Activated naive CD8-positive, alpha-beta T cell treated with anti-CD3 and anti-CD28 coated beads, Interleukin-2, amount 50 U/mL, for 24 hours (primary cell): ENCODE data around the gene RPP30.
"Not testable (repeated sequence)": the region's sequence is repeated elsewhere in the genome, so short reads cannot be mapped to it uniquely, and the experiment has no call there.

ENCODE experiments used
- ATAC-seq: fragments of 150-1000 bp; cut with Tn5 transposase; one replicate; pipeline ENCODE4 v1.10.0; 2021
- DNase-seq: peaks from one replicate; pipeline ENCODE4 v3.0.0; 2021
- H3K27ac Mint-ChIP-seq: one replicate; pipeline ENCODE4 v1.8.0; 2021; ENCODE audit warnings: mild to moderate bottlenecking, mixed read lengths
- H3K27me3 Mint-ChIP-seq: one replicate; pipeline ENCODE4 v1.8.0; 2021; ENCODE audit warnings: mixed read lengths
- H3K36me3 Mint-ChIP-seq: one replicate; pipeline ENCODE4 v1.8.0; 2021; ENCODE audit warnings: low read depth, mixed read lengths
- H3K4me1 Mint-ChIP-seq: one replicate; pipeline ENCODE4 v1.8.0; 2021; ENCODE audit warnings: mixed read lengths
- H3K4me3 Mint-ChIP-seq: one replicate; pipeline ENCODE4 v1.8.0; 2021; ENCODE audit warnings: mild to moderate bottlenecking, moderate library complexity, mixed read lengths
- H3K9me3 Mint-ChIP-seq: one replicate; pipeline ENCODE4 v1.8.0; 2021; ENCODE audit warnings: mixed read lengths

RPP30 gene

DNA sequence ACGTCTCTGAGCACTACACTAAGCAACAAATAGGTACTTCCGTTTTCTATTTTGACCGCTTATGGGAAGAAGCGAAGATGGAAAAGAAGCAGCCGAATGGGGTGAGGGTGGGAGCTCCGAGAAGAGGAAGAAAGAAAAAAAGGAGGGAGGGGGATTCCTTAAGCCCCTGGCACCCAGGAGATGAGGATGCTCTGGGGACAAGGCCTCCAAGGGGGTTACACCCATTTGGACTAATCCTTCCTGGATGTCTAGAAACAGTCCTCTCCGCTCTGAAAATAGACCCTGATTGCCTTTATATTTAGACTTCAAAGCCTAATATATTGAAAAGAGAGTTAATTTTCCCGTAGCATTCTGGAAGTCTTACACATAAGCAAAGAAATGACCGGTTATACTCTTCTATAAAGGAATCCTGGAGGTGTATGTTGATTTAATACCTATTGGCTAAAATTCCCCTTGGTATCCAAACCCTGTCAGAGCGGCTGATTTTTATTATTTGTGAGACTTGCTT lies 13.3 kb upstream of the RPP30 start:
- H3K36me3 Mint-ChIP-seq = no peaks in the 10 kb centered on the region
- DNase-seq (no peak), ATAC-seq (no peak)
- H3K4me1 Mint-ChIP-seq = peaks cover 16% of the 10 kb centered on the region
- no peaks in the 10 kb centered on the region for H3K9me3 Mint-ChIP-seq
- peak overlapping the region; percentile 5 for H3K27ac Mint-ChIP-seq
- H3K4me3 Mint-ChIP-seq = peak overlapping the region; percentile 73
- peaks cover 63% of the 10 kb centered on the region for H3K27me3 Mint-ChIP-seq

DNA sequence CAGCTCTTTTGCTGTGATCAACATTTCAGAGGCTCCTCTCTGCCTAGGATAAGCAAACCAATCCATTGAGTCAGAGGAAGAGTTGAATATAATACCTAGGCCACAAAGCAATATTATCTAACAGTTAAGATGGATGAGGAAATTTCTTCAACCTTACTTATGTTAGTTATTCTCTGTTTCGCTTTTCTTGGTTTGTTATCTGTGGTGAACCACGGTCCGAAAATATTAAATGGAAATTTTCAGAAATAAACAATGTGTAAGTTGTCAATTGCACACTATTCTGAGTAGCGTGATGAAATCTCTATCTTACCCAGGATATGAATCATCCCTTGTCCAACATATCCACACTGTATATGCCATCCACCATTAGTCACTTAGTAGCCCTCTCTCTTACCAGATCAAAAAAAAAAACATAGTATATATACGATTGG lies 12.4 kb upstream of the RPP30 start:
- Mint-ChIP-seq H3K36me3 (no peaks in the 10 kb centered on the region), H3K9me3 (no peaks in the 10 kb centered on the region), H3K4me3 (no peak overlapping the region), H3K27ac (no peak overlapping the region), H3K27me3 (peaks cover 62% of the 10 kb centered on the region), H3K4me1 (peaks cover 16% of the 10 kb centered on the region)
- ATAC-seq (peak; percentile 63), DNase-seq (no peak)

DNA sequence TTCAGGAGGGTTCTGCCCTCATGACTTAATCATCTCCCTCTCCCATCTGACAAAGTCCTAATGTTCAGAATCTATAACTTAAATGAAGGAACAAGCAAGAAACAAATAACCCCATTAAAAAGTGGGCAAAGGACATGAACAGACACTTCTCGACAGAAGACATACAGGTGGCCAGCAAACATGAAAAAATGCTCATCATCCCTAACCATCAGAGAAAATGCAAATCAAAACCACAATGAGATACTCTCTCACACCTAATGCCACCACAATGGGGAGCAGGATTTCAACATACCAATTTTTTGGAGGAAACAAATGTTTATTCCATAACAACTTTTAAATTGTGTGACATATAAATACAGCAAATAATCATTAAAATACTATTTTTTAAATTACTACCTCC lies 11.0 kb upstream of the RPP30 start:
- Mint-ChIP-seq H3K9me3 (no peaks in the 10 kb centered on the region), H3K27me3 (peaks cover 53% of the 10 kb centered on the region), H3K4me3 (no peak overlapping the region), H3K27ac (no peak overlapping the region), H3K4me1 (peaks cover 16% of the 10 kb centered on the region), H3K36me3 (no peaks in the 10 kb centered on the region)
- ATAC-seq = no peak
- no peak for DNase-seq

DNA sequence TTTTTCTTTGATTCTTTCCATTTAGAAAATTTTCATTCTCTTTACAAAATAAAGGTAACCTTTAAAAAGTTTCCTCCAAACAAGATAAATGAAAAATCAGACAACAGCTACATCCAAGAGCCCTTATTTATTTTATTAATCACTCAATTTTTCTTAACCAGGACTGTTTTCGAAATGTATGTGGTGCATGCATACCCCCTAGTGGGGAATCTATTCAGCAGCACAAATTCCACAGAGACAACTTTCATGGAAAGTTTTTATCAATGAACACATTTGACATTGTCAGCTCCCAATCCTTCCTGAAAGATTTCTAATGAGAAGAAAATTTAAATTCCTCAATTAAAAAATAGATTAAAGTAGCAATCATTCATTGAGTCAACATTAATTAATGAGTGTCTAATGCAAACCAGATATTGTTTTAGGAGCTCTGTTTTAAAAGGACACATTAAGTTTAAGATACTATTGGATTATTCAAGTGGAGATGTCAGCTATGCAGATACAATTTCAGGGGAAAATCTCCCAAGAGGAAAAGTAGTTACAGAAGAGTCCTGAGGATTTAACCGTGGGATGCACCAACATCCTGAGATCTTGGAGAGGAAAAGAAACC lies 8.8 kb upstream of the RPP30 start:
- ATAC-seq (no peak), DNase-seq (no peak)
- peaks cover 51% of the 10 kb centered on the region for H3K27me3 Mint-ChIP-seq
- no peak overlapping the region for H3K27ac Mint-ChIP-seq
- H3K36me3 Mint-ChIP-seq = no peaks in the 10 kb centered on the region
- peaks cover 10% of the 10 kb centered on the region for H3K4me1 Mint-ChIP-seq
- no peak overlapping the region for H3K4me3 Mint-ChIP-seq
- no peaks in the 10 kb centered on the region for H3K9me3 Mint-ChIP-seq

DNA sequence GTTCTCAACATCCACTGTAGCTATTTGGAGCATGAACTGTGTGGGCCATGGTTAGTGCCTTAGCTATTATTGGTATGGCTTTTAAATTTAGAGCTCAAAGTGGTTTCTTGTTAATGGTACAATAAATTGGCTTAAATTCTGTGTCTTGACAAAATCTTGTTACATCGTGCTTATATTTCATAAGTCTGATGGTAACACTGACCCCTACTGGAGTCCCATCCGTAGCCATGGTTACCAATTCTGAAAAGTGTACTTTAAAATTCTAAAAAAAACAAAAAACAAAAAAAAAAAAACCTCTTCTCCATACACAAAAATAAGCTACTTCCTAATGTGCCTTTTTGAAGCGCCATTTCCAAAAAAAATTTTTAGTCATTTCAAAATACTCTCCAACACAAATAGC lies 6.4 kb upstream of the RPP30 start:
- peaks cover 51% of the 10 kb centered on the region for H3K27me3 Mint-ChIP-seq

DNA sequence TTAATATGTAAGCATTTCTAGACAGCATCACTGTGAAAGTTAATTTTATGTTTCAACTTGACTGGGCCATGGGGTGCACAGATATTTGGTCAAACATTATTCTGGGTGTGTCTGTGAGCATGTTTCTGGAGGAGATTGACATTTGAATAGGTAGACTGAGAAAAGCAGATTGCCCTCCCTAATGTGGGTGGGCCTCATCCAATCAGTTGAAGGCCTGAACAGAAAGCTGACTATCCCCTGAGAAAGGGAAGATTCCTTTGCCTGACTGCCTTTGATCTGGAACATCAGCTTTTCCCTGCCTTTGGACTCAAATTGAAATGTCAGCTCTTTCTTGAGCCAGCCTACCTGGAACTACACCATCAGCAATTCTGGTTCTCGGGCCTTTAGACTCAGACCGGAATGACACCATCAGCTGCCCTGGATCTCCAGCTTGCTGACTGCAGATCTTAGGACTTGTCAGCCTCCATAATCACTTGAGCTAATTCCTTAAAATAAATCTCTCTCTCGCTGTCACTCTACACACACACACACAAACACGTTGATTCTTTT lies 5.7 kb upstream of the RPP30 start:
- ATAC-seq = no peak
- H3K27me3 Mint-ChIP-seq = peaks cover 53% of the 10 kb centered on the region

More for the DNA sequence above, 6.4 kb upstream of the RPP30 start:
- H3K27ac Mint-ChIP-seq = no peak overlapping the region
- ATAC-seq = no peak
- no peaks in the 10 kb centered on the region for H3K36me3 Mint-ChIP-seq
- DNase-seq = no peak
- no peaks in the 10 kb centered on the region for H3K4me1 Mint-ChIP-seq
- H3K4me3 Mint-ChIP-seq = no peak overlapping the region
- no peaks in the 10 kb centered on the region for H3K9me3 Mint-ChIP-seq

DNA sequence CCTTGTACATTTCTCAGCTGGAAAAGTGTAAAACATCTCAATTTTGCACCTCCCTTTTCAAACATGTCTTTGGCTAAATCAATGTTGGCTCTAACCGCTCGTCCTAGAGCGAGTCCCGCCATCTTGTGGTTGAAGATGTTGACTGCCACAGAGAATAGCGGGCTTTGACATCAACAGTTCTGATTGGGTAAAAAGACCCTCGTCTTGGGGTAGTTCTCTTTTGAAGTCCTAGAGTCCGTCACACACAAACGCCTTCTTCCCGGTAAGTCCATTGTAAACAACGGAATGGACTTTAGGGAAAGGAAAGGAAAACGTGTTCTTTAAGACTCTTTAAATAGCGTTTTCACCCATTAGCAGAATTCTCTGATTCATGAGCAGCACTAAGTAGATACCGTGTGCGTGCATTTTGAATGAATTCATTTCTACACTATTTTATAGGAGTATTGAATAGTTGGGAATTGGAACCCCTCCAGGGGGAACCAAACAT lies 452 bp upstream of the RPP30 start:
- Mint-ChIP-seq H3K27ac (peak overlapping the region; percentile 87), H3K36me3 (peaks cover 15% of the 10 kb centered on the region), H3K27me3 (peaks cover 35% of the 10 kb centered on the region), H3K4me1 (peaks cover 32% of the 10 kb centered on the region), H3K9me3 (no peaks in the 10 kb centered on the region), H3K4me3 (peak overlapping the region; percentile 93)
- ATAC-seq (peak; percentile 67), DNase-seq (peak; percentile 34)

More for the DNA sequence above, 5.7 kb upstream of the RPP30 start:
- peaks cover 4% of the 10 kb centered on the region for H3K4me1 Mint-ChIP-seq
- no peaks in the 10 kb centered on the region for H3K9me3 Mint-ChIP-seq
- H3K36me3 Mint-ChIP-seq = no peaks in the 10 kb centered on the region
- DNase-seq = no peak
- H3K27ac Mint-ChIP-seq = no peak overlapping the region
- H3K4me3 Mint-ChIP-seq = no peak overlapping the region

DNA sequence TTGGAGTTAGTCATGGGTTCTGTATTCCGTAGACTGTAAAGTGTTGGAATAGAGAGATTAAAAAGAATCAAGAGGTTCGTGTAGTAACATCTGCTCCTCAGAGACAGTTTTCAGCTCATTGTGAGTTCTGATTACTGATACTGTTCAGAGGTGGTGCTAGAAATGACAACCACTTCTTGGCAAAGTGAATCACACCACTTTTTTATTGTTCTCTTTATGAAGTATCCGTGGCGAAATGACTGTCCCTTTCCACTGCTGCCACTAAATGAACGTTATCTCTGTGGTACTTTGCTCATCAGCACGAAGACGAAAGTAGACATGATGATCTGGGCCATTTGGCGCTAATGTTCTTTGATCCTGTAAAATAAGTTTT lies 860 bp downstream of the RPP30 start:
- peak overlapping the region; percentile 93 for H3K4me3 Mint-ChIP-seq
- ATAC-seq = peak; percentile 37
- DNase-seq = peak; percentile 15

DNA sequence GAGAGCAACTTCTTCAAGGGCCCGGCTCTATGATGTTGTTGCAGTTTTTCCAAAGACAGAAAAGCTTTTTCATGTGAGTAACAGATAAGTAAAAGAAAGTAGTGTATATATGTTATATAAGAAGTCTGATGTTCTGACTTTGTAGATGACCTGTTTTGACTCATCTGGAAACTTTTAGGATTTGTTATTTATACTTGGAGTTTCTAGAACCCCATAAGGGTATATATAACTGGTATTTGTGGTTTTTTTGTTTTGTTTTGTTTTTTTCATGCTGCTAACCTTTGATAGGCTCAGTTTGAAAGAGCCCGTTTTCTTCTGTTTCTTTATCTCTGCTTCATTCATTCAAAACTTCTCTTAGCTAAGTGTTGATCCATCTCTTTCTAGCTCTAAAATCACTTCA lies 7.3 kb downstream of the RPP30 start:
- Mint-ChIP-seq H3K27me3 (no peaks in the 10 kb centered on the region), H3K9me3 (no peaks in the 10 kb centered on the region), H3K27ac (no peak overlapping the region), H3K4me1 (peaks cover 6% of the 10 kb centered on the region), H3K36me3 (peaks cover 57% of the 10 kb centered on the region), H3K4me3 (no peak overlapping the region)
- no peak for DNase-seq
- no peak for ATAC-seq

More for the DNA sequence above, 860 bp downstream of the RPP30 start:
- Mint-ChIP-seq H3K36me3 (peaks cover 25% of the 10 kb centered on the region), H3K9me3 (no peaks in the 10 kb centered on the region), H3K4me1 (peaks cover 32% of the 10 kb centered on the region), H3K27me3 (peaks cover 23% of the 10 kb centered on the region), H3K27ac (peak overlapping the region; percentile 87)

DNA sequence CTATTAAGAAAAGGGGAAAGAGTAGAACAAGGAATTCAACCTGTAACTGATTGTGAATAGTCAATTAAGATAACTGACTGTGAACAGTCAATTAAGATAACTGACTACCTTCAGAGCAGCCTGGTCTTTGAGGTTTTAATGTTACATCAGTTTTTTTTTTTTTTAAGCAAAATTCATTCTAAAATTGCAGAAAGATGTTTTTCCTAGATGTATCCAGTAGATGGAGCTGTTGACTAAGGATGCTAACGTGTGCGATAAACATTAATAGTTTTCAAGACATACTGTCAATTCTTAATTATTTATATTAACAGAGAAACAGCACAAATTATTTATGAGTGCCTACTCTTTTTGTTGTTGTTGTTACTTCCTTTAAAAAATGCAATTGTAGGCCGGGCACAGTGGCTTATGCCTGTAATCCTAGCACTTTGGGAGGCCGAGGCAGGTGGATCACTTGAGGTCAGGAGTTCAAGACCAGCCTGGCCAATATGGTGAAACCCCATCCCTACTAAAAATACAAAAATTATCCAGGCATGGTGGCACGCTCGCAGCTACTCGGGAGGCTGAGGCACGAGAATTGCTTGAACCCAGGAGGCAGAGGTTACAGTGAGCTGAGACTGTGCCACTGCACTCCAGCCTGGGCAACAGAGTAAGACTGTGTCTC lies 8.4 kb downstream of the RPP30 start:
- not testable (repeated sequence) for ATAC-seq, H3K27me3 Mint-ChIP-seq, H3K4me1 Mint-ChIP-seq, H3K4me3 Mint-ChIP-seq, H3K9me3 Mint-ChIP-seq, H3K27ac Mint-ChIP-seq, DNase-seq
- peaks cover 57% of the 10 kb centered on the region for H3K36me3 Mint-ChIP-seq

DNA sequence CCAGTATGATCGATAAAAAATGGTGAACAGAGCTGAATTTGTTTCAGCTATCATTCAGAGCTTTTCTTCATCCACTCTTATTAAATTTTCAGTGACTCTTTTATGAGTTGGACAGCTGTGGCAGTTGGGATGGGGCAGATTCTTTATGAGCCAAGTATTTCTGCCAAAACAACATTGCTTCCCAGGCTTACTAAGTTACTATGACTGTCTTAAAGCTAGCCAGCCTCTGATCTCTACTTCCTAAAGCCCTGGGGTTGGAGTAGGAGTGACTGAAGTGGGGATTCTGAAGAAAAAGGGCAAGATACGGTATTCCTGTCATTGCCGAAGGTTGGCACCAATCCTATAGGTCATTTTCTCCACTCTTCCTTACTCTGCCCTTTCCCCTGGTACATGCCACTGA lies 12.7 kb downstream of the RPP30 start:
- Mint-ChIP-seq H3K36me3 (peaks cover 53% of the 10 kb centered on the region), H3K4me1 (no peaks in the 10 kb centered on the region), H3K27ac (no peak overlapping the region), H3K4me3 (no peak overlapping the region), H3K9me3 (no peaks in the 10 kb centered on the region), H3K27me3 (no peaks in the 10 kb centered on the region)
- ATAC-seq = no peak
- DNase-seq = no peak

DNA sequence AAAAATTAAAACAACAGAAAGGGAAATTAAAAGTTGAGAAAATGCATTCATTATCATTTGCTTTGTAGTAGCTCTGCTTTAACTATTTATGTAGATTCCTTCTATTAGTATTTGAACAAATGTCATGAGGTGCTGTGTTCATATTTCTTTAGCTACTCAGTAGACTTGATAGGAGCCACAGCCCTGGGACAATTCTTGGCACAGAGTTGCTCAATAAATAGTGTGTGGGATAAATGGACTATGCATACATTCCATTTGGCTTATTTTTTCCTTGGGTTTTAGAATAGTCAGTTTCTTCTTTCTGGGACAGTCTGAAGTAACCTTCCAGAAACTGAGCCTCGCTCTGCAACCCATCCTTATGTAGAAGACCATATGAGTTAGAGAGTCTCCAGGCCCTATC lies 13.4 kb downstream of the RPP30 start:
- no peaks in the 10 kb centered on the region for H3K9me3 Mint-ChIP-seq
- H3K4me1 Mint-ChIP-seq = no peaks in the 10 kb centered on the region
- ATAC-seq (no peak), DNase-seq (no peak)
- H3K27me3 Mint-ChIP-seq = no peaks in the 10 kb centered on the region
- H3K27ac Mint-ChIP-seq = no peak overlapping the region
- H3K36me3 Mint-ChIP-seq = peaks cover 53% of the 10 kb centered on the region
- no peak overlapping the region for H3K4me3 Mint-ChIP-seq

DNA sequence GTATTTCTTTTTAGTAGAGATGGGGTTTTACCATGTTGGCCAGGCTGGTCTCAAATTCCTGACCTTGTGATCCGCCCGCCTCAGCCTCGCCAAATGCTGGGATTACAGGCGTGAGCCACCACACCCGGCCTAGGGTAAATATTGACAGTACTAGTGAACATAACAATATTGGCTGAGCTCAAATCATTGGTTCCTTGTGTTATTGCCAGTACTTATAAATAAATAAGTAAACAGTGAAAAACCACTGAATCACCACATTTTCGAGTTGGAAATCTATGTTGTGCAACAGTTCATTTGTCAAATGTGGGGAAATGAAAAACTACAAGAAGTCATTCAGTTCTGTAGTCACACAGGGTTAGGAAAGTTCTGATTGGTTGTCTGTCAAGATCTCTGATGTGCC lies 15.8 kb downstream of the RPP30 start:
- no peaks in the 10 kb centered on the region for H3K9me3 Mint-ChIP-seq
- H3K27ac Mint-ChIP-seq = no peak overlapping the region
- no peak overlapping the region for H3K4me3 Mint-ChIP-seq
- peaks cover 58% of the 10 kb centered on the region for H3K36me3 Mint-ChIP-seq
- no peaks in the 10 kb centered on the region for H3K4me1 Mint-ChIP-seq
- no peaks in the 10 kb centered on the region for H3K27me3 Mint-ChIP-seq
- DNase-seq (no peak), ATAC-seq (no peak)

DNA sequence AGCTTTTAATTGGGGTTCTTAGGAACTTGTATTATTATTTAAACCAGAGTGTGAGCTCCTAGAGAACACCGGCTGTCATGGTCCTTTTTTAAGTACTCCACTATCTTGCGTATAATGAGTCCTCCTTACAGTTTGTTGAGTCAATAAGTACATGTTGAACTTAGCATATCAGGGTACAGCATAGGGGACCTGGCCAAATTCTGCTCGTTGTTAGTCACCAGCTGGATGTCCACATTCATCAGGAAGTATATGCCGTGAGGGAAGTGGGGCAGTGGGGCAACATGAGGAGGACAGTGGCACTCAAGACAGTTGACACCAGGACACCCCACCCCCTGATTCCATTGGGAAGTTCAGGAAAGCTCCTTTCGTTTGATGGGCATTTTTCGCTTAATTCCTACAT lies 16.6 kb downstream of the RPP30 start:
- Mint-ChIP-seq H3K27me3 (no peaks in the 10 kb centered on the region), H3K9me3 (no peaks in the 10 kb centered on the region), H3K27ac (no peak overlapping the region), H3K4me3 (no peak overlapping the region), H3K36me3 (peaks cover 61% of the 10 kb centered on the region), H3K4me1 (no peaks in the 10 kb centered on the region)
- no peak for ATAC-seq
- DNase-seq = no peak

DNA sequence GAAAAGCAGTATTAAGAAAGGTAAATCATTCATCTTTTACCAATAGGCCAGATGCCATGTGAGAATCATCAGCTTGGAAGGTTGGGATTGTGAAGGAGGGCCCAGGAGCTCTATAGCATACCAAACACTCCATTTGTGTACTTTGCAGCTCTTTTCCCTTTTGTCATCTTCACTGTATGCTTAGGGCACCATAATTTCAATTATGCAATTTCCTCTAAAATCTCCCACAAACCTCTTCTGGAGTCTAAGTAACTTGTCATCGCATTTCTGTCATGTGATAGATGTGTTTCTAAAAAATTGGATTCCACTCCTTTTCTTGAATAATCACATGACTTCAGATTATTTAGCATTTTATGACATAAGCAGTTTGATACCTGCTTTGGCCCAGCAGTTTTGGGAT lies 17.9 kb downstream of the RPP30 start:
- H3K4me3 Mint-ChIP-seq = no peak overlapping the region
- ATAC-seq (no peak), DNase-seq (no peak)
- H3K36me3 Mint-ChIP-seq = peaks cover 63% of the 10 kb centered on the region
- no peak overlapping the region for H3K27ac Mint-ChIP-seq
- no peaks in the 10 kb centered on the region for H3K27me3 Mint-ChIP-seq
- H3K4me1 Mint-ChIP-seq = no peaks in the 10 kb centered on the region
- no peaks in the 10 kb centered on the region for H3K9me3 Mint-ChIP-seq
